ENCODE measurements around the gene RAB13. TPM values are rescaled to one million over a fixed set of nuclear protein-coding genes. Genes with fewer than 3 reads are reported as not detected.

RAB13 gene
- total RNA-seq, 1 donor from 2014 or later, result 41.9 TPM

GRCh38 chr1:153956997-153957715 is 29.0 kb downstream of the RAB13 start:
- no peak for DNase-seq (ENCODE audit: low read depth)
- no peak for TF ChIP-seq CTCF (conservative IDR thresholded peaks at IDR 0.05; ENCODE audit: low read depth, low read length)
- H3K4me3 ChIP-seq (ENCODE audit: low read depth, low read length), result peak overlapping the region; percentile 96

- no peak for TF ChIP-seq CTCF (conservative IDR thresholded peaks at IDR 0.05; ENCODE audit: low read depth, low read length)
- no peak for DNase-seq (ENCODE audit: low read depth)
- no peak overlapping the region for H3K4me3 ChIP-seq (ENCODE audit: low read depth, low read length)
Measured at GRCh38 chr1:153954826-153955225, 31.3 kb downstream of the RAB13 start.

GRCh38 chr1:153953859-153954365 is 32.2 kb downstream of the RAB13 start:
- no peak for TF ChIP-seq CTCF (conservative IDR thresholded peaks at IDR 0.05; ENCODE audit: low read depth, low read length)
- no peak overlapping the region for H3K4me3 ChIP-seq (ENCODE audit: low read depth, low read length)
- DNase-seq (ENCODE audit: low read depth), result no peak

GRCh38 chr1:153951801-153952200 is 34.3 kb downstream of the RAB13 start:
- no peak for TF ChIP-seq CTCF (conservative IDR thresholded peaks at IDR 0.05; ENCODE audit: low read depth, low read length)
- no peak overlapping the region for H3K4me3 ChIP-seq (ENCODE audit: low read depth, low read length)
- DNase-seq (ENCODE audit: low read depth), result no peak

GRCh38 chr1:153951183-153951582 is 35.0 kb downstream of the RAB13 start:
- no peak for DNase-seq (ENCODE audit: low read depth)
- no peak overlapping the region for H3K4me3 ChIP-seq (ENCODE audit: low read depth, low read length)
- TF ChIP-seq CTCF (conservative IDR thresholded peaks at IDR 0.05; ENCODE audit: low read depth, low read length), result no peak

- DNase-seq (ENCODE audit: low read depth), result no peak
- TF ChIP-seq CTCF (conservative IDR thresholded peaks at IDR 0.05; ENCODE audit: low read depth, low read length), result peak; percentile 80
- H3K4me3 ChIP-seq (ENCODE audit: low read depth, low read length), result peak within 1 kb of the TSS; percentile 88
Measured at GRCh38 chr1:153946622-153947241, 39.4 kb downstream of the RAB13 start, which contains the start of gene DENND4B. TSS of gene DENND4B (minus strand) at chr1:153946718. CDS start at chr1:153944374, 2,344 bp downstream.

All from epithelial cell of proximal tubule (primary cell).